Nephron progenitor cell (in vitro differentiated cells): ENCODE results near the gene FOXA1.
A peak's percentile ranks its signal among the peaks of the same experiment; 100 is the strongest.
"Not testable (repeated sequence)": the region's sequence is repeated elsewhere in the genome, so short reads cannot be mapped to it uniquely, and the experiment has no call there.

Experiments used
- DNase-seq: peaks from one replicate; pipeline ENCODE4 v3.0.0; 2021
- H3K27ac Mint-ChIP-seq: 2 replicates; pipeline ENCODE4 v1.8.0; 2021; ENCODE audit warnings: mild to moderate bottlenecking, moderate library complexity, mixed read lengths
- H3K27me3 Mint-ChIP-seq: 2 replicates; pipeline ENCODE4 v1.8.0; 2021; ENCODE audit warnings: mild to moderate bottlenecking, low read depth, mixed read lengths; ENCODE audit not compliant: poor library complexity
- H3K36me3 Mint-ChIP-seq: 2 replicates; pipeline ENCODE4 v1.8.0; 2021; ENCODE audit warnings: low read depth, mixed read lengths
- H3K4me1 Mint-ChIP-seq: 2 replicates; pipeline ENCODE4 v1.8.0; 2021; ENCODE audit warnings: mixed read lengths
- H3K4me3 Mint-ChIP-seq: 2 replicates; pipeline ENCODE4 v1.8.0; 2021; ENCODE audit warnings: mild to moderate bottlenecking, moderate library complexity, mixed read lengths
- H3K9me3 Mint-ChIP-seq: 2 replicates; pipeline ENCODE4 v1.8.0; 2021; ENCODE audit warnings: mild to moderate bottlenecking, moderate library complexity, mixed read lengths
- TF ChIP-seq, protein P1 (sequence below): fragments of 200-600 bp; sonication (generic); IDR thresholded peaks from 2 replicates; pipeline ENCODE4 v1.5.0; 2021; ENCODE audit warnings: antibody characterized with exemption

FOXA1 gene

DNA sequence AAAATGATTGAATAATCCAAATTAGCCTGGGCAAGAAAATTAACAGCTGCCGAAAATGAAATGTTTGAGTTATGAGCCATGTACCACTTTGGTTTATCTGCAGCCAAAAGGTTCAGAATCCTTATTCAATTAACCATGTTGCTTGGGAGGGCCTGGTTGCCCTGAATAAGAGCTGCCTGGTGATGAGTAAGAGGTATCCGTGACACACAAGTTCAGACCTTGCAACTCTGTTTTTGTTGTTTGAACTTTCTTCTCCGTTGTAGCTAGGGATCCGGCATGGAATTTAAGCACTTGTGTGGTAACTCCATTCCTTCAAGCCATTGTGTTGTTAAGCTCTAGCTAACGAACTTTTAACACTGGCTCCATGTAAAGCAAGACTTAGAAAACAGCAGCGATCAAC lies 35.7 kb downstream of the FOXA1 start:
- Mint-ChIP-seq H3K27me3 (no peaks in the 10 kb centered on the region), H3K27ac (no peak overlapping the region), H3K4me1 (no peaks in the 10 kb centered on the region), H3K4me3 (no peak overlapping the region), H3K36me3 (peaks cover 17% of the 10 kb centered on the region), H3K9me3 (peaks cover 18% of the 10 kb centered on the region)
- no peak for DNase-seq
- TF ChIP-seq, protein P1, sequence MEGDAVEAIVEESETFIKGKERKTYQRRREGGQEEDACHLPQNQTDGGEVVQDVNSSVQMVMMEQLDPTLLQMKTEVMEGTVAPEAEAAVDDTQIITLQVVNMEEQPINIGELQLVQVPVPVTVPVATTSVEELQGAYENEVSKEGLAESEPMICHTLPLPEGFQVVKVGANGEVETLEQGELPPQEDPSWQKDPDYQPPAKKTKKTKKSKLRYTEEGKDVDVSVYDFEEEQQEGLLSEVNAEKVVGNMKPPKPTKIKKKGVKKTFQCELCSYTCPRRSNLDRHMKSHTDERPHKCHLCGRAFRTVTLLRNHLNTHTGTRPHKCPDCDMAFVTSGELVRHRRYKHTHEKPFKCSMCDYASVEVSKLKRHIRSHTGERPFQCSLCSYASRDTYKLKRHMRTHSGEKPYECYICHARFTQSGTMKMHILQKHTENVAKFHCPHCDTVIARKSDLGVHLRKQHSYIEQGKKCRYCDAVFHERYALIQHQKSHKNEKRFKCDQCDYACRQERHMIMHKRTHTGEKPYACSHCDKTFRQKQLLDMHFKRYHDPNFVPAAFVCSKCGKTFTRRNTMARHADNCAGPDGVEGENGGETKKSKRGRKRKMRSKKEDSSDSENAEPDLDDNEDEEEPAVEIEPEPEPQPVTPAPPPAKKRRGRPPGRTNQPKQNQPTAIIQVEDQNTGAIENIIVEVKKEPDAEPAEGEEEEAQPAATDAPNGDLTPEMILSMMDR, result no peak

DNA sequence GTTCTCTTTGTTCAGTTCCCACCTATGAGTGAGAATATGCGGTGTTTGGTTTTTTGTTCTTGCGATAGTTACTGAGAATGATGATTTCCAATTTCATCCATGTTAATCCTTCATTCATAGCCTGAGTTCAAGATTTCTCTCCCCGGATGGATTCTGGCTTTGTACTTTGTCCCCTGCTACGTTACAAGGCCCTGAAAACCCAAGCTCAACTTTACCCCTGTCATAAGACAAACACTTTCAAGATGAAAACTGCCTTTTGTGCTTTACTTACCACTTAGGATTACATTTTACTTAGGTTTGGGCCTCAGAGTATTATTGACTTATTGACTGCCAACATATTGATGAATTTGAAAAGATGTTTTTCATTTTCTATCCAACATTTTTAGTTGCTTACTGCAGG lies 36.3 kb downstream of the FOXA1 start:
- TF ChIP-seq, protein P1, result no peak
- H3K9me3 Mint-ChIP-seq, result peaks cover 25% of the 10 kb centered on the region
- H3K27me3 Mint-ChIP-seq, result no peaks in the 10 kb centered on the region
- H3K27ac Mint-ChIP-seq, result peak overlapping the region; percentile 21
- H3K36me3 Mint-ChIP-seq, result peaks cover 24% of the 10 kb centered on the region
- H3K4me1 Mint-ChIP-seq, result no peaks in the 10 kb centered on the region
- H3K4me3 Mint-ChIP-seq, result no peak overlapping the region
- DNase-seq, result no peak

DNA sequence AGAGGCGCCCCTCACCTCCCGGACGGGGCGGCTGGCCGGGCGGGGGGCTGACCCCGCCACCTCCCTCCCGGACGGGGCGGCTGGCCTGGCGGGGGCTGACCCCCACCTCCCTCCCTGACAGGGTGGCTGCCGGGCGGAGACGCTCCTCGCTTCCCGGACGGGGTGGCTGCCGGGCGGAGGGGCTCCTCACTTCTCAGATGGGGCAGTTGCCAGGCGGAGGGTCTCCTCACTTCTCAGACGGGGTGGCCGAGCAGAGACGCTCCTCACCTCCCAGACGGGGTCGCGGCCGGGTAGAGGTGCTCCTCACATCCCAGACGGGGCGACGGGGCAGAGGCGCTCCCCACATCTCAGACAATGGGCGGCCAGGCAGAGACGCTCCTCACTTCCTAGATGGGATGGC lies 39.5 kb downstream of the FOXA1 start:
- H3K4me3 Mint-ChIP-seq, DNase-seq: not testable (repeated sequence)

DNA sequence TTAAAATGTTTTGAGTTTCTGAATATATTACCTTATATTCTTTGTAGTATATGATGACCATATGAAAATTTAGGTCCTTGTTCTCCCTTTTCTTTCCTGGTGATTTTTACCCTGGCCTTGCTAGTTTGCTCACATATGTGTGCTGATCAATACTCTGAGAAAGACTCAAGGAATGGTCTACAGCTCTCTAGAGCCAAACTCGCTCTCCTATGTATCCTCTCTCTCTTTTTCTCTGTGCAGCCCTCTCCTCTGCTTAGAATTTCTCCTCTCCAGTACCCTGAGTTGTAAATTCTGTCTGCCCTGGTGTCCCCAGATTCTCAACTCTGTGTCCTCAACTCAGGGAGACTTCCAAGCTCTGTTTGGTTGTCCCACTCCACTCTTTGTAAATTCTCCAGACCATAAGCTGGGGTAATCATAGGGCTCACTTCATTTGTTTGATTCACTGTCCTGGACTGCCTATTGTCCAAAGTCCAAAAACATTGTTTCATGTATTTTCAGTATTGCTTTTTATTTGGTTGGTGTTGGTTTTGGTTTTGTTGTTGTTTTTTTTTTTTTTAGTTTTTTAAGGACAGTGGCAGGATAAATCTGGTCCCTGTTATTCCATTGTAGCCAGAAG lies 41.0 kb downstream of the FOXA1 start:
- no peak overlapping the region for H3K4me3 Mint-ChIP-seq
- no peaks in the 10 kb centered on the region for H3K27me3 Mint-ChIP-seq
- peaks cover 45% of the 10 kb centered on the region for H3K9me3 Mint-ChIP-seq
- no peak overlapping the region for H3K27ac Mint-ChIP-seq
- no peaks in the 10 kb centered on the region for H3K4me1 Mint-ChIP-seq
- TF ChIP-seq, protein P1, result no peak
- H3K36me3 Mint-ChIP-seq, result peaks cover 38% of the 10 kb centered on the region
- DNase-seq, result no peak

More for the DNA sequence above, 39.5 kb downstream of the FOXA1 start:
- Mint-ChIP-seq H3K9me3 (peaks cover 45% of the 10 kb centered on the region), H3K36me3 (peaks cover 38% of the 10 kb centered on the region)
- H3K27ac Mint-ChIP-seq, H3K27me3 Mint-ChIP-seq, H3K4me1 Mint-ChIP-seq: not testable (repeated sequence)

DNA sequence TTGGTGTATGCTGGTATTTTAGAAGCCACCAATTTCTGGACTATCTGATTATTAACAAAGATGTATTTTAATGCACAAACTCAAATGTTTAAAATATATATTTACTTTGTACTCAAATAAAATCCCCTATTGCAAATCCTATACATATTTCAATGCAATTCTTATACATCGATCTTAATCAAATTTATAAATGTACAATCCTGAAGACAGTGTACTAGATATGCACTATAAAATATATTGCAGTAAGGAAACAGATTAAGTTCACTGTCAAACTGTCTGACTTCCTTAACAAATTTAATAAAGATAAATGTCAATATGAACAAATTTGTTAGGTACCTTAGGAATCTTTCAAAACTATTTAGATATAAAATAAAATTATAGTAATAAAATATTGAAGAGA lies 43.9 kb downstream of the FOXA1 start:
- H3K36me3 Mint-ChIP-seq, result peaks cover 21% of the 10 kb centered on the region
- no peak overlapping the region for H3K4me3 Mint-ChIP-seq
- DNase-seq, result no peak
- no peak overlapping the region for H3K27ac Mint-ChIP-seq
- peaks cover 7% of the 10 kb centered on the region for H3K4me1 Mint-ChIP-seq
- TF ChIP-seq, protein P1, result no peak
- peaks cover 28% of the 10 kb centered on the region for H3K9me3 Mint-ChIP-seq
- H3K27me3 Mint-ChIP-seq, result no peaks in the 10 kb centered on the region

DNA sequence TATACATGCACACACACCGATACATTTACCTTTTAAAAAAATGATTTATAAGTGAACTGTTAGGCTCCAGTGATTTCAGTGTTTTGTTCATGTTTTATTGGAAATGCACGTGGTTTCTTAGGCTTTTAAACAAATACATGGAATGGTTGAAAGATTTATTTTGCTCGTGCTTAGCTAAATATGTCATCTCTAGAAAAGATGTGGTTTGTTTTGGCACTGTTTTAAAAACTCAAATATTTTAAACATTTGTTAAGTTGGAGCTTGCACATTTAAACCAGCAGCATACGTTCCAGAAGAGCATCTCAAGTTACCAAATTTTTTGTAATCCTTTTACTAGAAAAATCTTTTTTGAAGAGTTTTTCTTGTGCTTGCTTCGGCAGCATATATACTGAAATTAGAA lies 44.5 kb downstream of the FOXA1 start:
- Mint-ChIP-seq H3K4me1 (peaks cover 7% of the 10 kb centered on the region), H3K4me3 (no peak overlapping the region), H3K9me3 (peaks cover 28% of the 10 kb centered on the region), H3K27ac (no peak overlapping the region), H3K36me3 (peaks cover 21% of the 10 kb centered on the region), H3K27me3 (no peaks in the 10 kb centered on the region)
- DNase-seq, result no peak
- TF ChIP-seq, protein P1, result no peak
